ENCODE data around the gene ZAR1L. TPM values are rescaled to one million over a fixed set of nuclear protein-coding genes. Genes with fewer than 3 reads are reported as not detected.

The ZAR1L gene
- total RNA-seq, 2 donors from 2014 or later = not detected

DNA sequence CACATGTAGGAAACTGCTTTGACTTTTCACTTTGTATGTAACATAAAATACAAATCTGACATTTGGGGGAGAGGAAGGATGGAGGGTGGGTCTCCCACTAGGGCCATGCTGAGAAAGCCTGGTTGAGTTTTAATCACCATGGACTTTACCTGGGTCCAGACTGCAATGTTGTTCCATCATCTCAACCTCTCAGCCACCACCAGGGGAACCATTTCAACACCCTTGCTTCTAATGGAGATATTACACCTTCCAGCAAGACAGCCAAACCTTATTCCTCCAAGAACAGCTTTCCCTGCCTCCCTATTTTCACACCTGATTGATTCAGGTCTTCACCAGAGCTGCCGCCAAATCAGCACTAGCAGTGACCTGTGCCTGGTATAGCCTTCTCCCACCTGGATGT lies 56.0 kb downstream of the ZAR1L start:
- ATAC-seq = no peak
- Mint-ChIP-seq H3K36me3 (ENCODE audit: low read depth) (no peaks in the 10 kb centered on the region), H3K4me1 (peaks cover 2% of the 10 kb centered on the region), H3K27ac (no peak overlapping the region), H3K4me3 (no peak overlapping the region), H3K27me3 (no peaks in the 10 kb centered on the region)
- DNase-seq = no peak
- H3K9me3 ChIP-seq (ENCODE audit: control insufficient read depth, low read length, poor library complexity, severe bottlenecking) = no peaks in the 10 kb centered on the region

DNA sequence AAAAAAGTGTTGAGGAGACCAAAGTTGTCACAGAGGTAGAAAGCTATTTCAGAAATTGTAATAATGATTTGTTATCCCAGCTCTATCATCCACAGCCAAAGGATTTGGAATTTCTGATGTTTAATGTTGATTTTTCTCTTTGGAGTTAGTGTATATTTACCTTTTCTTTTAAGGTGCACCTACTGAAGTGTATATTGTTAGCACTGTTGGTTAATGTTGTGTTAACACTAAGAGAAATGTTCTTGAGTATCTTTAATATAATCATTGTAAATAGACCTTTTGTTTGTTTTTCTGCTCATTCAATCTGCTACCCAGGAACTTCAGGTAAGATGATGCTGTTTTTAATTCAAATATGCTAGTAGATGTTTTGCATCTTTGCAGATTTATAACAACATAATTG lies 57.5 kb downstream of the ZAR1L start:
- Mint-ChIP-seq H3K27me3 (no peaks in the 10 kb centered on the region), H3K4me1 (peaks cover 2% of the 10 kb centered on the region), H3K27ac (no peak overlapping the region), H3K4me3 (no peak overlapping the region), H3K36me3 (ENCODE audit: low read depth) (no peaks in the 10 kb centered on the region)
- H3K9me3 ChIP-seq (ENCODE audit: control insufficient read depth, low read length, poor library complexity, severe bottlenecking) = no peaks in the 10 kb centered on the region
- no peak for ATAC-seq
- DNase-seq = no peak

DNA sequence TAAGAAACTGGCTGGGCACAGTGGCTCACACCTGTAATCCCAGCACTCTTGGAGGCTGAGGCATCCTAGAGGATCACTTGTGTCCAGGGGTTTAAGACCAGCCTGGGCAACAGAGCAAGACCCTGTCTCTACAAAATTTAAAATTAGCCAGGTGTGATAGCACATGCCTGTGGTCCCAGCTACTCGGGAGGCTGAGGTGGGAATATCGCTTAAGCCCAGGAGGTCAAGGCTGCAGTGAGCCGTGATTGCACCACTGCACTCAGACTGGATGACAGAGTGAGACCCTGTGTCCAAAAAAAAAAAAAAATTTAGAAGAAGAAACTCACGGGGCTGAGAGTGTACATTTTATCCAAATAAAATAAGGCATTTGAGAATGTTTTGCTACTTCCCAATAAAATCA lies 58.9 kb downstream of the ZAR1L start:
- no peaks in the 10 kb centered on the region for H3K9me3 ChIP-seq (ENCODE audit: control insufficient read depth, low read length, poor library complexity, severe bottlenecking)
- DNase-seq = no peak
- Mint-ChIP-seq H3K36me3 (ENCODE audit: low read depth) (peaks cover 2% of the 10 kb centered on the region), H3K4me3 (no peak overlapping the region), H3K27me3 (no peaks in the 10 kb centered on the region), H3K27ac (no peak overlapping the region), H3K4me1 (peaks cover 2% of the 10 kb centered on the region)
- ATAC-seq = no peak

DNA sequence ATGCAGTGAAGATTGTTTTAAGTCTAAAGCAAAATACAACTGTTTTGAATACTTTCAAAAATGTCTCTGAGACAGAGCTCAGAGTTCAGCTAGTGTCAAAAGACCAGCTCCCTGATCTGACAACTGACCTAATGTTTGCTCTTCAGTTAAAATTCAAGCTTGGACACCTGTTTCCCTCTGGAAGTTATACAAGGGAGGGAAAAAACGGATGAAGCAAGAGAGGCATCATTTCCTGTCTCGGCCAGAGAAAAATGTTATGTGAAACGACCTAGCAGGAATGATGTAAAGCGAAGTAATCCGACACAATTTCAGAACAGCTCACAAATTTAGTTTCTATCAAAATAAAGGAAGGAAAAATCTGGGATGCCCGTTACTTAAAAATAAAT lies 59.4 kb downstream of the ZAR1L start:
- no peak overlapping the region for H3K4me3 Mint-ChIP-seq

DNA sequence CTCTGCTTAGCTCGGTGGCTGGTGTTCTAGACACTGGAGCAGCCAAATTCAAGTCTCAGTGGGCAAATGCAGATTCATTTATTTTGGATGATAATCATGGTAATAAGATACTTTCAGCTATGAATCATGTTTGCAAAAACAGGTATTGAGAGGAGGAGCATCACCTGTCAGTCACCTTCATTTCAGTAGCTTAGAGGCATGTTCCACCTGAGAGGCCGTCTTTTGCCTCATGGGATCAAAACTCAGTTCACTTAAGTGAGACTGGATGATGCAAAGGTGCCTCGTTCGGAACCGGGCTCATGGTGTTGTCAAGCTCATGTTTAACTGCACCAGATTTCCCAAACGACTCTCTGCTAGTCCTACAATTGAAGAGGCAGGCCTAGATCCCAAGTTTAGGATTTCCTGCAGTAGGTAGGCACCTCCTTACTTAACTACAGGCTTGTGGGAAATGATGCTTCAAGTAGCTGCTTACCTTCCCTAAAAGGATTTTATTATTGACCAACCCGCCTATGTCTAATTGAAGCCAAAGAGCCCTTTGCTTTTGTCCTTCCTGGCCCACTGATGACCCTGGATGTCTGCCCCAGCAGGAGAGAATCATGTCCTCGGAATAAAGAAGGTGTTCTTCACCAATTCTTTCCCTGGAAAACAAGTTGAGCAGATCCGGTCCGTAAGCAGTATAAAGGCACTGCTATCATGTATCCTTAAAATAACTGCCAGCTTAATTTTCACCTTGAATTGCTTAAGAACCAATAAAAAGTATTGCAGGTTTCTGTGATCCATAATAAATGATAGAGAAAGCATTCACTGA lies 60.0 kb downstream of the ZAR1L start:
- Mint-ChIP-seq H3K36me3 (ENCODE audit: low read depth) (peaks cover 2% of the 10 kb centered on the region), H3K27ac (no peak overlapping the region), H3K4me1 (peaks cover 2% of the 10 kb centered on the region), H3K4me3 (no peak overlapping the region), H3K27me3 (no peaks in the 10 kb centered on the region)
- ATAC-seq (no peak), DNase-seq (no peak)
- no peaks in the 10 kb centered on the region for H3K9me3 ChIP-seq (ENCODE audit: control insufficient read depth, low read length, poor library complexity, severe bottlenecking)

More for the DNA sequence above, 59.4 kb downstream of the ZAR1L start:
- H3K27ac Mint-ChIP-seq = no peak overlapping the region
- no peaks in the 10 kb centered on the region for H3K9me3 ChIP-seq (ENCODE audit: control insufficient read depth, low read length, poor library complexity, severe bottlenecking)
- H3K27me3 Mint-ChIP-seq = no peaks in the 10 kb centered on the region
- no peak for ATAC-seq
- H3K36me3 Mint-ChIP-seq (ENCODE audit: low read depth) = peaks cover 2% of the 10 kb centered on the region
- H3K4me1 Mint-ChIP-seq = peaks cover 2% of the 10 kb centered on the region
- DNase-seq = no peak

DNA sequence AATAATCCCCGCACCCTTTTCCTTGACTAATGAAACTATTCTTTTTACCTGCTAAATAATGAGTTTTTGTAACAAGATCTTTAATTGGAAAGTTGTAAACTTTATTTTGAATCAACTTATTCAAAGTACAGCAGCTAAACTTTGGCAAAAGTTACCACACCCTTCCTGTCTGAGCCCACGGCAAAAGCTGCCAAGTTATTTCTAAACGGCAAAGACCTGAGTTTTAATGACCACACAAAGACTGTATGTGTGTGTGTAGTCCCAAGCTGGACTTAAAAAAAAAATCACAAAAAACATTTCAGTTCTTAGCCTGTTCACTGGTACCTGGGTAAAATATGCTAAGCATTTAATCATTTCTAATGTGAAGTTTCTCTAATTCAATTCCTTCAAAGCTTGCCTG lies 60.7 kb downstream of the ZAR1L start:
- Mint-ChIP-seq H3K27me3 (no peaks in the 10 kb centered on the region), H3K27ac (no peak overlapping the region), H3K36me3 (ENCODE audit: low read depth) (peaks cover 2% of the 10 kb centered on the region), H3K4me3 (no peak overlapping the region), H3K4me1 (peaks cover 1% of the 10 kb centered on the region)
- no peaks in the 10 kb centered on the region for H3K9me3 ChIP-seq (ENCODE audit: control insufficient read depth, low read length, poor library complexity, severe bottlenecking)
- DNase-seq = no peak
- no peak for ATAC-seq

DNA sequence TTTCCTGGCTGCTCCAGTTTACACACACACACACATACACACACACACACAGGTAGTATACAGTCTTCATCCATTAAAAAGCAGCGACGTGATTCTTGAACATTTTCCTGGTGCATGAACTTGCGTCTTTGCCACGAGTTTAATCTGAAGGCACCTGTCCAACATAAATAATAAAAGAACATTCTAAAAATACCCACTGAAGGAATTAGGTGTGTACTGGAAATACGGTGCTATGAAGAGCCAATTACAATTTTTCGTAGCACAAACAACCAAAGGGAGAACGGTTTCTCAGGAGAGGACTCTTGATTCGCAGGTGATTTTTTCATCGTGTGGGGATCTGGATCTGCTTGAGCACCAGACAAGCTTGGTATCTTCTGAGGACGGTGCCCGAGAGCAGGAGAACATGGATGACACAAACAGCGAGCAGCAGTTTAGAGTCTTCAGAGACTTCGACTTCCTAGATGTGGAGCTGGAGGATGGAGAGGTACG lies 61.2 kb downstream of the ZAR1L start:
- peaks cover 2% of the 10 kb centered on the region for H3K36me3 Mint-ChIP-seq (ENCODE audit: low read depth)
- H3K4me3 Mint-ChIP-seq = no peak overlapping the region
- no peak for DNase-seq
- no peak for ATAC-seq
- no peaks in the 10 kb centered on the region for H3K4me1 Mint-ChIP-seq
- no peaks in the 10 kb centered on the region for H3K27me3 Mint-ChIP-seq
- H3K9me3 ChIP-seq (ENCODE audit: control insufficient read depth, low read length, poor library complexity, severe bottlenecking) = no peaks in the 10 kb centered on the region
- no peak overlapping the region for H3K27ac Mint-ChIP-seq

Other genes with a start within 250 kb of the ZAR1L start
- gene BRCA2, start 145 bp upstream of the ZAR1L start, total RNA-seq = 1 to 10 TPM; 2.9 to 4.8 TPM
- 10 to 100 TPM; 37.8 to 45.9 TPM for gene N4BP2L1, start 112.8 kb upstream of the ZAR1L start, total RNA-seq
- gene N4BP2L2, start 223.4 kb upstream of the ZAR1L start, total RNA-seq = 100 to 1,000 TPM; 185 to 205 TPM